Fibroblast of lung (primary cell): Measurements from ENCODE around the gene ANKRD13B. TPM values are rescaled to one million over a fixed set of nuclear protein-coding genes. Genes with fewer than 3 reads are reported as not detected.

Source experiments
- DNase-seq, 2 donors: peaks; one replicate each; pipeline versions ENCODE4 v3.0.0 to v3.0.0-alpha.2; 2010; ENCODE audit warnings: low read depth in 2 of 2
- H2AFZ ChIP-seq: 2 replicates; pipeline ENCODE4 v1.5.1; 2012; ENCODE audit warnings: low read length, control low read depth, inconsistent platforms
- H3K27ac ChIP-seq: 2 replicates; pipeline ENCODE4 v1.5.1; 2011; ENCODE audit warnings: low read length, control low read depth; ENCODE audit not compliant: insufficient read depth
- H3K27me3 ChIP-seq: 2 replicates; pipeline ENCODE4 v1.5.1; 2011; ENCODE audit warnings: mild to moderate bottlenecking, low read length; ENCODE audit not compliant: control insufficient read depth, insufficient read depth
- H3K36me3 ChIP-seq: 2 replicates; pipeline ENCODE4 v1.5.1; 2011; ENCODE audit warnings: low read length; ENCODE audit not compliant: control insufficient read depth, insufficient read depth
- H3K4me1 ChIP-seq: 2 replicates; pipeline ENCODE4 v1.5.1; 2011; ENCODE audit warnings: low read length; ENCODE audit not compliant: control insufficient read depth, insufficient read depth; ENCODE audit errors: extremely low read depth
- H3K4me2 ChIP-seq: 2 replicates; pipeline ENCODE4 v1.5.1; 2011; ENCODE audit warnings: low read length, control low read depth; ENCODE audit not compliant: insufficient read depth; ENCODE audit errors: extremely low read depth
- H3K4me3 ChIP-seq, 4 experiments: fragments of 200-600 bp in 1 of 4; sonication (generic) in 1 of 4; replicated peaks in 1 of 4; 2 replicates each; pipeline ENCODE4 v1.5.1; 2011 to 2016; ENCODE audit warnings: low read length in 4 of 4, low read depth in 3 of 4, mild to moderate bottlenecking in 3 of 4, control low read depth in 2 of 4, inconsistent platforms in 1 of 4, mixed read lengths in 1 of 4; ENCODE audit not compliant: insufficient read depth in 1 of 4; ENCODE audit errors: control extremely low read depth in 1 of 4
- H3K79me2 ChIP-seq: 2 replicates; pipeline ENCODE4 v1.5.1; 2012; ENCODE audit warnings: mild to moderate bottlenecking, low read length, inconsistent platforms; ENCODE audit not compliant: control insufficient read depth, insufficient read depth
- H3K9ac ChIP-seq: 2 replicates; pipeline ENCODE4 v1.5.1; 2011; ENCODE audit warnings: mild to moderate bottlenecking, low read length, control low read depth; ENCODE audit not compliant: insufficient read depth
- H3K9me3 ChIP-seq: 2 replicates; pipeline ENCODE4 v1.5.1; 2012; ENCODE audit warnings: low read depth, low read length; ENCODE audit not compliant: control insufficient read depth, insufficient read depth
- H4K20me1 ChIP-seq: 2 replicates; pipeline ENCODE4 v1.5.1; 2011; ENCODE audit warnings: low read length; ENCODE audit not compliant: control insufficient read depth, insufficient read depth; ENCODE audit errors: extremely low read depth
- CTCF ChIP-seq, 2 donors: IDR thresholded peaks in 1 of 2; conservative IDR thresholded peaks in 1 of 2; 1 replicate in 1 of 2; 2 replicates in 1 of 2; pipeline ENCODE4 v1.5.1; 2011 to 2012; ENCODE audit warnings: low read length in 2 of 2, control low read depth in 1 of 2, inconsistent platforms in 1 of 2, low read depth in 1 of 2, mild to moderate bottlenecking in 1 of 2
- EZH2 ChIP-seq: IDR thresholded peaks from 2 replicates; pipeline ENCODE4 v1.5.1; 2012; ENCODE audit warnings: low read length, control low read depth, mild to moderate bottlenecking; ENCODE audit errors: missing control alignments
- polyA plus RNA-seq, 2 donors: library from polyadenylated mRNA; depleted of rRNA in 1 of 2; stranded (reverse) in 1 of 2; unstranded in 1 of 2; fragments of >200 nt; gene quantifications; 2 replicates each; pipeline ENCODE4 v1.2.1, GENCODE V29; 2011 to 2012; ENCODE audit warnings: missing spikeins in 1 of 2
- total RNA-seq: library from RNA; depleted of rRNA; stranded (reverse); fragments of >200 nt; gene quantifications from 2 replicates; pipeline ENCODE4 v1.2.1, GENCODE V29; 2014

Gene ANKRD13B
- total and polyA plus RNA-seq, 2 donors (not counting 1 experiment from before 2014, with no cell fraction given) = 1.4 to 6.3 TPM

- Histone ChIP-seq H3K4me3 (no peak overlapping the region), H3K9me3 (no peaks in the 10 kb centered on the region), H4K20me1 (no peaks in the 10 kb centered on the region), H2AFZ (no peak overlapping the region), H3K27ac (no peak overlapping the region), H3K36me3 (no peaks in the 10 kb centered on the region), H3K9ac (no peak overlapping the region), H3K79me2 (no peaks in the 10 kb centered on the region), H3K27me3 (no peaks in the 10 kb centered on the region), H3K4me2 (no peak overlapping the region), H3K4me1 (peaks cover 16% of the 10 kb centered on the region)
- TF ChIP-seq CTCF (conservative IDR thresholded peaks at IDR 0.05 in 1 of 2, IDR thresholded peaks at IDR 0.05 in 1 of 2; ENCODE audit: low read depth in 1 of 2, low read length in 2 of 2) (no peak), EZH2 (no peak)
- no peak for DNase-seq
Measured at GRCh38 chr17:29642171-29642611, 49.3 kb downstream of the ANKRD13B start.

- Histone ChIP-seq H3K27ac (no peak overlapping the region), H3K4me1 (peaks cover 16% of the 10 kb centered on the region), H3K79me2 (no peaks in the 10 kb centered on the region)
Measured at GRCh38 chr17:29643817-29644160, 50.9 kb downstream of the ANKRD13B start.

GRCh38 chr17:29645515-29646051 lies 52.7 kb downstream of the ANKRD13B start:
- peak overlapping the region; percentile 70 for H3K4me2 ChIP-seq
- peak; percentile 90 to 96 for DNase-seq
- peak overlapping the region; percentile 20 for H3K27ac ChIP-seq
- H3K9me3 ChIP-seq = no peaks in the 10 kb centered on the region
- H3K79me2 ChIP-seq = no peaks in the 10 kb centered on the region
- peak overlapping the region in 1 of 4 experiments; percentile 24 for H3K4me3 ChIP-seq
- no peaks in the 10 kb centered on the region for H3K36me3 ChIP-seq
- TF ChIP-seq EZH2 (no peak), CTCF (conservative IDR thresholded peaks at IDR 0.05 in 1 of 2, IDR thresholded peaks at IDR 0.05 in 1 of 2; ENCODE audit: low read depth in 1 of 2, low read length in 2 of 2) (no peak)
- peaks cover 12% of the 10 kb centered on the region for H3K4me1 ChIP-seq
- no peaks in the 10 kb centered on the region for H4K20me1 ChIP-seq
- H3K27me3 ChIP-seq = no peaks in the 10 kb centered on the region
- no peak overlapping the region for H2AFZ ChIP-seq
- H3K9ac ChIP-seq = no peak overlapping the region

More at GRCh38 chr17:29643817-29644160, 50.9 kb downstream of the ANKRD13B start:
- Histone ChIP-seq H3K27me3 (no peaks in the 10 kb centered on the region), H3K9ac (no peak overlapping the region), H2AFZ (no peak overlapping the region), H3K4me2 (no peak overlapping the region), H3K9me3 (no peaks in the 10 kb centered on the region), H4K20me1 (no peaks in the 10 kb centered on the region), H3K36me3 (no peaks in the 10 kb centered on the region), H3K4me3 (no peak overlapping the region)
- no peak for DNase-seq
- TF ChIP-seq CTCF (conservative IDR thresholded peaks at IDR 0.05 in 1 of 2, IDR thresholded peaks at IDR 0.05 in 1 of 2; ENCODE audit: low read depth in 1 of 2, low read length in 2 of 2) (no peak), EZH2 (no peak)
